ENCODE measurements around the gene TOP2A.
"Not testable (repeated sequence)": the region's sequence is repeated elsewhere in the genome, so short reads cannot be mapped to it uniquely, and the experiment has no call there.

GRCh38 chr17:40367728-40368127 lies 50.0 kb downstream of the TOP2A start:
- TF ChIP-seq CTCF (conservative IDR thresholded peaks at IDR 0.05 in 1 of 2, IDR thresholded peaks at IDR 0.05 in 1 of 2; ENCODE audit: extremely low read depth in 1 of 2, insufficient read depth in 1 of 2, low read depth in 1 of 2, low read length in 2 of 2); EZH2 (IDR thresholded peaks at IDR 0.05; ENCODE audit: borderline replicate concordance, low read length): not testable (repeated sequence)
